Panc1 (cell line): ENCODE measurements around the gene POLK.

ENCODE experiments used
- CTCF ChIP-seq: fragments of 450-650 bp; IDR thresholded peaks from 2 replicates; pipeline ENCODE4 v1.5.1; 2017; ENCODE audit warnings: mild to moderate bottlenecking
- POLR2AphosphoS5 ChIP-seq: IDR thresholded peaks from 2 replicates; pipeline ENCODE4 v1.6.1; 2012; ENCODE audit warnings: mild to moderate bottlenecking, low read depth, low read length, moderate library complexity
- REST ChIP-seq, 2 experiments: IDR thresholded peaks; 2 replicates each; pipeline ENCODE4 v1.6.1; 2011 to 2012; ENCODE audit warnings: low read depth in 2 of 2, control low read depth in 1 of 2, low read length in 1 of 2, mild to moderate bottlenecking in 1 of 2, moderate library complexity in 1 of 2; ENCODE audit not compliant: insufficient read depth in 1 of 2

GRCh38 chr5:75610201-75610600 is 98.5 kb downstream of the POLK start:
- TF ChIP-seq CTCF (no peak), POLR2AphosphoS5 (no peak), REST (IDR thresholded peaks at IDR 0.05; ENCODE audit: insufficient read depth in 1 of 2, low read depth in 2 of 2, low read length in 1 of 2) (no peak)
